GM18907 (cell line): ENCODE measurements around the gene C1GALT1.
A peak's percentile ranks its signal among the peaks of the same experiment; 100 is the strongest.
"Not testable (repeated sequence)": the region's sequence is repeated elsewhere in the genome, so short reads cannot be mapped to it uniquely, and the experiment has no call there.

Experiments
- ATAC-seq: cut with Tn5 transposase; IDR thresholded peaks from one replicate; pipeline ENCODE4 v1.9.1; 2021; ENCODE audit warnings: mild to moderate bottlenecking, moderate library complexity; ENCODE audit not compliant: unreplicated experiment

C1GALT1 gene

GRCh38 chr7:7231865-7232264 lies 49.5 kb downstream of the C1GALT1 start:
- no peak for ATAC-seq

- no peak for ATAC-seq
Observed at GRCh38 chr7:7235347-7235746, 53.0 kb downstream of the C1GALT1 start.

DNA sequence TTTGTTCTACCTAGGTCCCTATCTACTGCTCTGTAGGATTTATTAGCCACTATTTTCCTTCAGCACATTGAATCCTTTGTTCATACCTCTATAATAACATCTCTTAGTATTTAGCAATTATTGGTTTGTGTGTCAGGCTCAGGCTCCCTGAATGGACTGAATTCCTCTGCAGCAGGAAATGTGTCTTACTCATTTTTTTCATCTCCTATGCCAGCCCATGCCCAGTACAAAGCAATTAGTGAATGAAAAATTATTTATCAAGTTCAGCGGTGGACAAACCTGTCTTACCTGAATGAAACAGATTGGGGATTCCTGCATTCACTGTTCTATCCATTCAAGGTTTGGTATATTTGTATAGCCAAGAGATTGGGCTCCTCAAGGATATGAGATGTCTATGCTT lies 53.7 kb downstream of the C1GALT1 start:
- no peak for ATAC-seq

DNA sequence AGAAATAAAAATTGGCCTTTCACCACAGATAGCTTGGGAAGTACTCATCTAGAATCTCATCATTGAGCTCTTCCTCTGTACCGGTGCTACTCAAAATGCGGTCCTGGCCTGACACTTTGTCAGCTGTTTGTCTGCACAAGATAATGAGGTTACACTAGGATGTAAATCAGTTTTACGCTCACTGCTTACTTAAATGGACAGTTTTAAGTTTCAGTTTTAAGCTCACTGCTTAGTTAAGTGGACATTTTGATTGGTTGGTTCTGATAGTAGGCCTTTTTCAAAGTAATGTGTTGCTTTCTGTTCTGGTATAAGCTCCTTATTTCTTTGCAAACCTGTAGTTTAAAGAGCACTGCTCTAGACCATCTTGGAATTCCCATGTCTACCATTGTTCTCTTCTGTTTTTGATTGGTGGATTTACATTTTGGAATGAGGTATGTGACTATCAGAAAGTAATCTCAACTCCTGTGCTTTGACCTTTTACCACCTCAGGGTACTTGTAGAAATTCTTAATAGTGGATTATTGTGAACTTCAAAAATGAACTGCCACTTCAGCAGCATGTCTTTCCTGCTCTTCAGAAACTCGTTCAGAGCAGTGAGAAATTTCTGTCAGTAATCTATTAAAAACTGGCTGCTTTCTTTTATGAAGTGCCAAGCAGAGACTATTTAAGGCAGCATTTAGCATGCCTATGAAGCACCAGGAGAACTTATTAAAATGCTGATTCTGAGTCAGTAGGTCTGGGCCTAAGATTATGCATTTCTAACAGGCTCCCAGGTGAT lies 55.0 kb downstream of the C1GALT1 start:
- no peak for ATAC-seq

GRCh38 chr7:7237978-7238267 lies 55.6 kb downstream of the C1GALT1 start:
- ATAC-seq, result no peak

DNA sequence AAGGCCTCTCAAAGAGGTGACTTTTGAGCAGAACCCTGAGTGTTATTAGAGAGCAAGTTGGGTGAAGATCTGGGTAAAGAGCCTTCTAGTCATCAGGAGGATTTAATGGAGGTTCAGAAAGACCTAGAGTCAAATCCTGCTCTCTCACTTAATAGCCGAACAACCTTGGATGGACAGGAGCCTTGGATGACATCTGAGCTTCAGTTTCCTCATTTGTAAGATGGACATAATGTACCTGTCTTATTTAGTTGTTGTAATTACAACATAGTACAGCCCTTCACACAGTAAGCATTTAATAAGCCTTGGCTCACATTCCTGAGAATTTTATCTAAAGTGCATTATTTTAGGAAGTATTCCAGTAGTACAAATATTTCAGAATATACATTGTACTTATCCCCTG lies 57.0 kb downstream of the C1GALT1 start:
- ATAC-seq, result no peak

DNA sequence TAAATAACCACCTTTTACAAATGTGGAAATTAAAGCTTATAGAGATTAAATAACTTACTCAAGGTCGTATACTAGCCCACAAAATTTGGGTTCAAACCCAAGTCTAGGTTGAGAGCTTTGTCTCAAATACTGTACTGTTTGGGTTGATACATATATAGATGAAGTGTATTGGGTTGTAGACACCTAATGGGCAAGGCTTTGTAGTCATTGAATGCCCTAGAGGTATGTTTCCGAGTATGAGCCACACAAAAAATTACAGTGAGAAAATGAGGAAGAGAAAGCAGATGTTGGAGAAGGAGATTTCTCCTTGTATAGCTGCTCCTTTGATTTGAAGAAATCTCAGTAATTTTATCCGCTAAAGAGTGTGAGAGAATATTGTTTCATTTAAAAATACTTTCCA lies 60.6 kb downstream of the C1GALT1 start:
- no peak for ATAC-seq

DNA sequence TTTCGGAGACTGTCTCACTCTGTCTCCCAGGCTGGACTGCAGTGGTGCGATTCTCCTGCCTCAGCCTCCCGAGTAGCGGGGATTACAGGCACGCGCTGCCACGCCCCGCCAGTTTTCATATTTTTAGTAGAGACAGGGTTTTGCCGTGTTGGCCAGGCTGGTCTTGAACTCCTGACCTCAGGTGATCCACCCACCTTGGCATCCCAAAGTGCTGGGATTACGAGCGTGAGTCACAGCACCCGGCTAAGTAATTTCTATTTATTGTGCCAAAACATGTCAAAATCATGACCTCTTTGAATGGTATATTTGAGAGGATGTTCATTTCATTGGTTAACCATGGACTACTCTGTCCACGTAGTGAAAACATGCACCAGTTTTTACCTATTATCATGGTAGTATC lies 62.9 kb downstream of the C1GALT1 start:
- not testable (repeated sequence) for ATAC-seq

DNA sequence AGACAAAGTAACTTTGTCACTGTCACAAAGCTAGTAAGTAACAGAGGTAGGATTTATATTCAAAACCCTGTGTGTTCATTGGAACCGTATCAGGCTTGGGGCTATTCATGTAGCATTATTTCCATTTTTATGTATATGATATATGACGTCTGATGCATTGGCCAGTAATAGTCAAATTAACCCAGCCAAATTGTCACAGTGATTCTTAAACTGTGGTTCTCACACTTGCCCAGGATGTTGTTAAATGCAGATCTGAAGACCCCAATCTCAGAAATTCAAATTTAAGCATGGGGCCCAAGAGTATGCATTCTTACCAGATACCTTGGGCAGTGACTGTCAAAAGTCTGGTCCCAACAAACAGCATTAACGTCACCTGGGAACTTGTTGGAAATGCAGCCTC lies 63.9 kb downstream of the C1GALT1 start:
- ATAC-seq, result no peak

- ATAC-seq, result no peak
Observed at GRCh38 chr7:7247658-7248057, 65.3 kb downstream of the C1GALT1 start.

GRCh38 chr7:7249814-7250213 lies 67.5 kb downstream of the C1GALT1 start:
- peak; percentile 44 for ATAC-seq

DNA sequence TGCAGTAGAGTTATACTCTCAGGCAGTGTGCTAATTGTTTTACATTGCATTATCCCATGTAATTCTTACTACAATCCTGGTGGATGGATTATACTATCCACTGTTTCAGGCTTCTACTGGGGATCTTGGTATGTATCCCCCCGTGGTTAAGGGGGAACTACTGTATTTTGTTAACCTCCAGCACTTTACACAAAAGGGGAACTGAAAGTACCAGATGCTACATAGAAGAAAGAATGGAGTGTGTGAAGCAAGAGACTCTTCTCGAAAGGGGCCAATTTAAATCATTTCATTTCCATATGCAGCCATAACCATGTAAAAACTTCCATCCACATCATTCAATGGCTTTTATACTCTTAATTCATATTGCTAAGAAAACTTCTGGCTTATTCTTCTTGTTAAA lies 69.4 kb downstream of the C1GALT1 start:
- peak; percentile 93 for ATAC-seq

GRCh38 chr7:7254319-7254718 lies 72.0 kb downstream of the C1GALT1 start:
- ATAC-seq, result no peak

DNA sequence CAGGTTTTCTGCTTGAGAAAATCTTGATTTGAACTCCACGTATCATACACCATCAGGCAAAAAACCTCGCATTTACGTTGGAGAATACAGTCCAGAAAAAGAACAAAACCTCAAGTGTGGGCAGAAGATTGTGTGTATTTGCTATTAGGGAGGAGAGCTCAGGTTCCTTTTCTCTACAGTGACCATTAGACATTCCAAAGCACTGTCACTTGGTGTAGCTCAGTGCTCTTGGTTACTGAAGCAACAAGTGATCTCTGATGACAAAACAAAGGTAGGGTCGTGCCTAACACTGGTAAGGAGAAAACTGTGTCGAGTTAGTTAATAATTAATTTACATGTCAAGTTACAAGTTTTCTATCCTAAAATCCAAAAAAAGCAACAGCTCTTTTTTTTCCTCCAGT lies 72.6 kb downstream of the C1GALT1 start:
- no peak for ATAC-seq

- ATAC-seq, result no peak
Observed at GRCh38 chr7:7256731-7257274, 74.5 kb downstream of the C1GALT1 start.

- ATAC-seq, result peak; percentile 92
Observed at GRCh38 chr7:7257899-7258692, 75.8 kb downstream of the C1GALT1 start.

DNA sequence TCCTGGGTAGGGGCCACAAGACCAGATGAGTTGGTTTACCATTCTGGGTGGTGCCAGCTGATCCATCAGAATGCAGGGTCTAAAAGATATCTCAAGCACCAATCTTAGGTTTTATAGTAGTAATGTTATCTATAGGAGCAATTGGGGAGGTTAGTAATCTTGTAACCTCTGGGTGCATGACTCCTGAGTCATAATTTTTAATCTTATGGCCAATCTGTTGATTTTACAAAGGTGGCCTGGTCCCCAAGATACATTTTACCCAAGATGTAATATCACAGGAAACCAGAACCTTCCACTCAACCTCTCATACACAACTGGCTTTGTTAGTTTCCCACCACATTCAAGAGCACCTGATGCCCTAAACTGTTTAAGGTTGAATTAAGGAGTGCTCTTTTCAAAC lies 79.5 kb downstream of the C1GALT1 start:
- ATAC-seq, result no peak

DNA sequence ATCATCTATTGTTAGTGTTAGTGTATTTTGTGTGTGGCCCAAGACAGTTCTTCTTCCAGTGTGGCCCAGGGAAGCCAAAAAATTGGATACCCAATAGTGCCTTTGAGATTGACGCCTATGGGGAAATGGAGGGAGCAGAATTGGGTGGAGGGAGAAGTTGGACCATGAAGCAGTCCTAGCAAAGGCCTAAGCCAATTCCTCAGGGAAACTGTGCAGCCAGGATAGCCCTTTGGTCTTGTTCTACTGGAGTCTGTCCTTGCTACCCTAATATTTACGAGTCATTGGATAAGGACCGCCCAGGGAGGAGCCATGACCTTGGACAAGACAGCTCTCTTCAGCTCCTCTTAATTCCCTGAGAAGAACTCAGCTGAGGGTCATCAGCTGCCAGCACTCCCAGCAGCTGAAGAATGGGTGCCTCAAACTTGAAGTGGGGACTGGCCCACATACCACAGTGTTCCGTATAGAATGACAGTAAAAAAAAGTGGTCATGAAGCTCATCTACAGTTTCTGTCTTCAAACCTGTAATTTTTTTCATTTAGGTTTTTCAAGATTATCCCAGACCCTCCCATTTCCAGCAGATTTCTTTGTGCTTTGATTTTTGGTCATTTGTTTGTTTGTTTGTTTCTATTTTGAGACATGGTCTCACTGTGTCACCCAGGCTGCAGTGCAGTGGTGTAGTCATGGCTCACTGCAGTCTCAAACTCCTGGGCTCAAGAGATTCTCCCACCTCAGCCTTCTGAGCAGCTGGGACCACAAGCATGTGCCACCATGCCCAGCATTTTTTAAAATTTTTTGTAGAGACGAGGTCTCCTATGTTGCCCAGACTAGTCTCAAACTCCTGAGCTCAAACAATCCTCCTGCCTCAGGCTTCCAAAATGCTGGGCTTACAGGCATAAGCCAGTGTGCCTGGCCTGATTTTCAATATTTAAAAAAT lies 81.2 kb downstream of the C1GALT1 start:
- no peak for ATAC-seq

DNA sequence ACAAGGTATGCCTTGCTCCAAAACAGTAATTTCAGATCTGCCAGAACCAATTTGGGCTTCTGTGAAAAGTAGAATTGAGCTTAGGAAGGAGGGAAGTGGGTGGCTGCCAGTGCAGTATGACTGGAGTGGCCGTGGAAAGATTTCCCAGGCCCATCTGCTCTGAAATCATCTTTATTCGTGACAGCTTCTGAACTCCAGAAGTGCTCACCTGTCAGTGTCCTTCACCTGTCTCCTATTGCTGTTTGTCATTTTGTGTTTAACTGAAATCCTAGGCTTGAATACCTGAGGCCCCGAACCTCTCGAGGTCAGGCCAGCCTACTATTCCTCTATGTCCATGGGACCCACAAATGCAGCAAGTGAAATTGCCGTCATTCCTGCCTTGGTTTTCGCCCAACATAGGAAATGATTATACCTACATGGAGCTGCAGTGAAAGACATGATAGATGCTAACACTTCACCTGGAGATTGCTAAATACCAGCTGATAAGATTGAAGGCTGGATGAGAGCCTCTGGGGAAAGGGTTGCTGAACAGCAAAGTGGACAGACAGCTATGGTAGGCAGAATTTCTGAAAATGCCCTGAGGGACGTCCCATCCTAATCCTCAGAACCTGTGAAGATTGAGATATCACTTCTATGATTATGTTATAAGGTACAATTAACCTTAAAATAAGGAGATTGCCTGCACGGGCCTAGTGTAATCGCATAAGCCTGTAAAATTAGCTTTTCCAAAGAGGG lies 82.1 kb downstream of the C1GALT1 start:
- no peak for ATAC-seq
